ENCODE results near the gene ACTL7A. TPM values are rescaled to one million over a fixed set of nuclear protein-coding genes. Genes with fewer than 3 reads are reported as not detected.

ACTL7A gene
- total RNA-seq, 2 donors from 2014 or later, result not detected

DNA sequence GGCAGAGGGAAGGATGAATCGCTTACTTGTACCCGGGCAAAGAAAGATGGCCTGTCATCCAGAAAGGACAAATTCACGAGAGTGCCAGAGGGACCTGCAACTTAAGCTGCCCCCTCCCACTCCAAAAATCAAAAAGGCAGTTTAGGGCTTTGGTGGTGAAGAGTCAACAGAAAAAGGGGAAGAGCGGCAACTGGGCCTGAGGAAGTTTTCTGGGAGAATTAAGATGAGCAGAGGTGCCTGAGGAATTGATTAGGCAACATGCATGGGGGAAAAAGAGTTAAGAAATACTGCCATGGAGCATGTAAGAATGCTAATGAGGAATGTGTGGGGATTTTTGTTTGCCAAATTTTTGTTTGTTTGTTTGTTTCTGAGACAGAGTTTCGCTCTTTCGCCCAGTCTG lies 4.5 kb upstream of the ACTL7A start:
- intact Hi-C loops (cut with DNase I), result no loop called here
- Histone ChIP-seq H3K4me1 (no peaks in the 10 kb centered on the region), H3K4me3 (no peak overlapping the region), H3K36me3 (replicated peaks in 1 of 2; ENCODE audit: insufficient read depth in 1 of 2, low read depth in 2 of 2) (no peaks in the 10 kb centered on the region), H3K27ac (no peak overlapping the region), H3K9me3 (no peaks in the 10 kb centered on the region), H3K27me3 (no peaks in the 10 kb centered on the region)
- WGBS, 2 donors, result 86 to 89% methylated on average over 6 of the region's 6 CpGs
- no peak for ATAC-seq
- no peak for DNase-seq
- TF ChIP-seq, protein P1, sequence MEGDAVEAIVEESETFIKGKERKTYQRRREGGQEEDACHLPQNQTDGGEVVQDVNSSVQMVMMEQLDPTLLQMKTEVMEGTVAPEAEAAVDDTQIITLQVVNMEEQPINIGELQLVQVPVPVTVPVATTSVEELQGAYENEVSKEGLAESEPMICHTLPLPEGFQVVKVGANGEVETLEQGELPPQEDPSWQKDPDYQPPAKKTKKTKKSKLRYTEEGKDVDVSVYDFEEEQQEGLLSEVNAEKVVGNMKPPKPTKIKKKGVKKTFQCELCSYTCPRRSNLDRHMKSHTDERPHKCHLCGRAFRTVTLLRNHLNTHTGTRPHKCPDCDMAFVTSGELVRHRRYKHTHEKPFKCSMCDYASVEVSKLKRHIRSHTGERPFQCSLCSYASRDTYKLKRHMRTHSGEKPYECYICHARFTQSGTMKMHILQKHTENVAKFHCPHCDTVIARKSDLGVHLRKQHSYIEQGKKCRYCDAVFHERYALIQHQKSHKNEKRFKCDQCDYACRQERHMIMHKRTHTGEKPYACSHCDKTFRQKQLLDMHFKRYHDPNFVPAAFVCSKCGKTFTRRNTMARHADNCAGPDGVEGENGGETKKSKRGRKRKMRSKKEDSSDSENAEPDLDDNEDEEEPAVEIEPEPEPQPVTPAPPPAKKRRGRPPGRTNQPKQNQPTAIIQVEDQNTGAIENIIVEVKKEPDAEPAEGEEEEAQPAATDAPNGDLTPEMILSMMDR (IDR thresholded peaks at IDR 0.05), result no peak
- TF ChIP-seq POLR2A (IDR thresholded peaks at IDR 0.05), result no peak

DNA sequence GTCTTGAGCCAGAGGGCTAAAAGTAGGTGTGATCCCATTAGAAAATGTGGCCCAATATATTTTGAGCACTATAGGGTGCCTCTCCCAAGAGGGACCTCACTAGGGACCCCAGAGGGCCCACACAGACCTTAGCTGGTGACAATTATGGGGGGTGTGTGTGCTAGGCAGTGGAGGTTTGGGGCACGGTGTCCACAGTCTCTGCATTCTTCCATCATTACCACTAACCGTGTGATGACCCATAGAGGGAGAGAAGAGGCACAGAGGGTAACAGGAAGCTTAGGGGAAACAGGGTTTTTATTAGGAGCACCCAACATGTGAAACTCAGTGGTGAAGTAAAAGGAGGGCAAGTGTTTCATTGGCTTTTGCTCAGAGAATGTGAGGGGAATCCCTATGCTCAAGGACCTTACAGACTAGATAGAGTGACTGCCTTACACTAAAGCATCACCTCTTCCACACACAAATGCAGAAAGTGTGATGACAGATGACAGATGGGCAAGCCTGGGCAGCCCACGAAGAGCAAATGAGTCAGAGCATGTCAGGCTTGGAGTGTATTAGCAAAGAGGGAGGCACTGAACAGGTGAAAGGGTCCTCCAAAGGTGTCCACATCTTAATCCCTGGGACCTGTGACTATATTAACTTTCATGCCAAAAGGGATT lies 2.5 kb upstream of the ACTL7A start:
- H3K4me3 ChIP-seq, result no peak overlapping the region
- no peak for ATAC-seq
- H3K36me3 ChIP-seq (replicated peaks in 1 of 2; ENCODE audit: insufficient read depth in 1 of 2, low read depth in 2 of 2), result no peaks in the 10 kb centered on the region
- intact Hi-C loops (cut with DNase I), result no loop called here
- no peak for DNase-seq
- TF ChIP-seq, protein P1 (IDR thresholded peaks at IDR 0.05), result no peak
- no peak for TF ChIP-seq POLR2A (IDR thresholded peaks at IDR 0.05)
- H3K4me1 ChIP-seq, result no peaks in the 10 kb centered on the region
- H3K9me3 ChIP-seq, result no peaks in the 10 kb centered on the region
- no peak overlapping the region for H3K27ac ChIP-seq
- H3K27me3 ChIP-seq, result no peaks in the 10 kb centered on the region
- WGBS, 2 donors, result 73 to 79% methylated on average over 3 of the region's 3 CpGs

DNA sequence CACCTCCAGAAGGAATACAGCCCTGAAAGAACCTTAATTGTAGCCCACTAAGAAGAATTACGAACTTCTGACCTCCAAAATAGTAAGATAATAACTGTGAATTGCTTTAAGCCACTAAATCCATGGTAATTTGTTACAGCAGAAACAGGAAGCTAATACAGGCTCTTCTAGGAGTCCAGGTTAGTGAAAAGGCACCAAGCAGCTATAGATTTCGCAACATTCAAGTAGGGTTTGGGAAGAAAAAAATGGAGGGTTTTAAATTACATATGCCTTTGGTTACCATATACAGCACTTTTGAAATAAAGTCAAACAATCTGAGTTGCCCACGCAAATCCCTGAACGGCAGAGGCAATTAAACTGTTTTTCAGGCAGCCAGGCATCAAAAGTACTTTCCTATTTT lies 1.7 kb upstream of the ACTL7A start:
- Histone ChIP-seq H3K27me3 (no peaks in the 10 kb centered on the region), H3K9me3 (no peaks in the 10 kb centered on the region), H3K27ac (no peak overlapping the region), H3K4me3 (no peak overlapping the region), H3K4me1 (no peaks in the 10 kb centered on the region), H3K36me3 (replicated peaks in 1 of 2; ENCODE audit: insufficient read depth in 1 of 2, low read depth in 2 of 2) (no peaks in the 10 kb centered on the region)
- intact Hi-C loops (cut with DNase I), result no loop called here
- ATAC-seq (no peak), DNase-seq (no peak)
- WGBS, 2 donors, result 78 to 81% methylated on average over 4 of the region's 4 CpGs
- no peak for TF ChIP-seq POLR2A (IDR thresholded peaks at IDR 0.05)
- TF ChIP-seq, protein P1 (IDR thresholded peaks at IDR 0.05), result no peak

DNA sequence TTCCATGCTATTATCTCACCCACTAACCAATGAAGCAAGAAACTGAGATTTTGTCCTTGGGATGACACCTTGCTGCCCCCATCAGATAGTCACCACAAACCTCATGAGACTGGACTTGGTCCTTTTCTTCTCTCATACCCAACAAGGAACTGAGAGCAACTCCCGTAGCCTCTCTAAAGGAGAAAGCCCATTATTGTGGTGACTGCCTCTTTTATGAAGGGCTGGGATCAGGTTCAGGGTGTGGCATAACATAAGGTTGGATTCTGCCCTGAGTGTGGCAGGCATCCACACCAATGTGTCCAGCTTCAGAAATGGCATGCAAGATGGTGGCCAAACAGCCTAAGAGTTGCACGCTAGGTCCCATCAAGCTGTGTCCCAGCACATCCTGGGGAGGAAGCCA lies 1.3 kb upstream of the ACTL7A start:
- Histone ChIP-seq H3K4me1 (no peaks in the 10 kb centered on the region), H3K27me3 (no peaks in the 10 kb centered on the region), H3K36me3 (replicated peaks in 1 of 2; ENCODE audit: insufficient read depth in 1 of 2, low read depth in 2 of 2) (no peaks in the 10 kb centered on the region), H3K9me3 (no peaks in the 10 kb centered on the region), H3K27ac (no peak overlapping the region), H3K4me3 (no peak overlapping the region)
- intact Hi-C loops (cut with DNase I), result no loop called here
- TF ChIP-seq POLR2A (IDR thresholded peaks at IDR 0.05), result no peak
- TF ChIP-seq, protein P1 (IDR thresholded peaks at IDR 0.05), result no peak
- ATAC-seq (no peak), DNase-seq (no peak)
- WGBS, 2 donors, result 90 to 93% methylated on average over 2 of the region's 2 CpGs

DNA sequence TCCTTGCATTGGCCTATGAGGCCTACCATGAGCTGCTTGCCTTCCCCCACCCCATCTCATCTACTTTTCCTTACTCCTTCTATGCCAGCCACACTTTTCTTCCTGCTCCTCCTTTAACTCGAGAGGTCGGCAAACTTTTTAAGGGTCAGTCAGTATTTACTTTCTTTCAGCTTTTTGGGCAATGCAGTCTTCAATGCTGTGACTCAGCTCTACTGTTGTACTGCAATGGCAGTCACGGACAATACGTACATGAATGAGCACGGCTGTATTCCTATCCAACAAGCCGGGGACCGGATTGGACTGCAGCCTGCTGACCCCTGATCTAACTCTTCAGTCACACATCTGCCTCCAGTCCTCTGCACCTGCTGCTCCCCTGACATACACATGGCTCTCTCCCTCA lies 602 bp upstream of the ACTL7A start:
- DNase-seq (no peak), ATAC-seq (no peak)
- Histone ChIP-seq H3K27me3 (no peaks in the 10 kb centered on the region), H3K36me3 (replicated peaks in 1 of 2; ENCODE audit: insufficient read depth in 1 of 2, low read depth in 2 of 2) (no peaks in the 10 kb centered on the region), H3K9me3 (no peaks in the 10 kb centered on the region), H3K27ac (no peak overlapping the region), H3K4me1 (no peaks in the 10 kb centered on the region), H3K4me3 (no peak overlapping the region)
- WGBS, 2 donors, result 67 to 72% methylated on average over 7 of the region's 7 CpGs
- intact Hi-C loops (cut with DNase I), result no loop called here
- TF ChIP-seq POLR2A (IDR thresholded peaks at IDR 0.05), result no peak
- TF ChIP-seq, protein P1 (IDR thresholded peaks at IDR 0.05), result no peak
